B cell (primary cell): ENCODE data around the gene RIPOR1. TPM values are rescaled to one million over a fixed set of nuclear protein-coding genes. Genes with fewer than 3 reads are reported as not detected.

ENCODE experiments used
- ATAC-seq: fragments of 200-7000 bp; cut with Tn5 transposase; one replicate; pipeline ENCODE4 v1.10.0; 2021; ENCODE audit warnings: low read depth, mild to moderate bottlenecking, moderate number of reproducible peaks, moderate library complexity
- CTCF ChIA-PET: fragments of 350-600 bp; sonication (Branson Sonifier 250); formaldehyde crosslinking; loops from one replicate; lab custom pipeline; 2021; ENCODE audit warnings: antibody characterized with exemption, inconsistent platforms; lab: Charles Lee
- POLR2A ChIA-PET: fragments of 350-600 bp; sonication (Branson Sonifier 250); formaldehyde crosslinking; loops from one replicate; lab custom pipeline; 2021; ENCODE audit warnings: antibody characterized with exemption; lab: Charles Lee
- DNase-seq: peaks from one replicate; pipeline ENCODE4 v3.0.0; 2013
- H2AFZ ChIP-seq: 2 replicates; pipeline ENCODE4 v1.6.1; 2012; ENCODE audit warnings: mild to moderate bottlenecking, low read depth, low read length; ENCODE audit not compliant: insufficient read depth, poor library complexity, severe bottlenecking
- H3K27ac ChIP-seq, 2 donors: 1 replicate in 1 of 2; 2 replicates in 1 of 2; pipeline ENCODE4 v1.5.1; 2012 to 2013; ENCODE audit warnings: low read length in 2 of 2, mild to moderate bottlenecking in 2 of 2, moderate library complexity in 1 of 2
- H3K27me3 ChIP-seq, 4 experiments: fragments of 200-600 bp in 1 of 4; sonication (generic) in 1 of 4; replicated peaks in 1 of 4; 1 replicate in 2 of 4; 2 replicates in 2 of 4; pipeline versions ENCODE4 v1.6.1 to v1.7.0; 2013 to 2016; ENCODE audit warnings: low read length in 3 of 4, mild to moderate bottlenecking in 2 of 4, mixed read lengths in 1 of 4, moderate library complexity in 1 of 4; ENCODE audit not compliant: insufficient read depth in 4 of 4, control insufficient read depth in 3 of 4; ENCODE audit errors: control extremely low read depth in 1 of 4
- H3K36me3 ChIP-seq, 2 experiments: replicated peaks in 1 of 2; 1 replicate in 1 of 2; 2 replicates in 1 of 2; pipeline versions ENCODE4 v1.6.1 to v1.7.1; 2013; ENCODE audit warnings: low read length in 1 of 2; ENCODE audit not compliant: insufficient read depth in 2 of 2, control insufficient read depth in 1 of 2; ENCODE audit errors: control extremely low read depth in 1 of 2, extremely low read depth in 1 of 2
- H3K4me1 ChIP-seq, 2 donors: fragments of 200-600 bp in 1 of 2; sonication (generic) in 1 of 2; 1 replicate in 1 of 2; 2 replicates in 1 of 2; pipeline versions ENCODE4 v1.5.1 to v1.6.1; 2013 to 2017; ENCODE audit warnings: low read length in 2 of 2; ENCODE audit not compliant: control insufficient read depth in 2 of 2, insufficient read depth in 2 of 2
- H3K4me2 ChIP-seq: replicated peaks from 2 replicates; pipeline ENCODE3; 2012; ENCODE audit warnings: mild to moderate bottlenecking, low read depth, low read length; ENCODE audit not compliant: poor library complexity, severe bottlenecking
- H3K4me3 ChIP-seq, 5 experiments: fragments of 200-600 bp in 1 of 5; sonication (generic) in 1 of 5; 1 replicate in 3 of 5; 2 replicates in 2 of 5; pipeline versions ENCODE4 v1.5.1 to v1.7.0; 2011 to 2016; ENCODE audit warnings: low read length in 4 of 5, mild to moderate bottlenecking in 4 of 5, low read depth in 2 of 5, control low read depth in 1 of 5, moderate library complexity in 1 of 5; ENCODE audit not compliant: insufficient read depth in 1 of 5; ENCODE audit errors: control extremely low read depth in 1 of 5, extremely low read depth in 1 of 5
- H3K79me2 ChIP-seq: fragments of 200-600 bp; sonication (generic); one replicate; pipeline ENCODE4 v1.6.0; 2016; ENCODE audit warnings: low read length; ENCODE audit not compliant: control insufficient read depth, insufficient read depth
- H3K9ac ChIP-seq: fragments of 200-600 bp; sonication (generic); 2 replicates; pipeline ENCODE4 v1.6.1; 2017; ENCODE audit warnings: mild to moderate bottlenecking, low read length, moderate library complexity
- H3K9me3 ChIP-seq, 3 donors: one replicate each; pipeline versions ENCODE4 v1.6.1 to v1.7.1; 2013; ENCODE audit warnings: low read length in 2 of 3; ENCODE audit not compliant: control insufficient read depth in 2 of 3, insufficient read depth in 1 of 3; ENCODE audit errors: control extremely low read depth in 1 of 3
- H4K20me1 ChIP-seq: 2 replicates; pipeline ENCODE4 v1.6.0; 2012; ENCODE audit warnings: mild to moderate bottlenecking, low read length; ENCODE audit not compliant: insufficient read depth, control insufficient read depth, poor library complexity, severe bottlenecking
- H3K27ac Mint-ChIP-seq: one replicate; pipeline ENCODE4 v1.8.0; 2021; ENCODE audit warnings: mixed read lengths
- H3K27me3 Mint-ChIP-seq: one replicate; pipeline ENCODE4 v1.8.0; 2021; ENCODE audit warnings: mixed read lengths
- H3K4me1 Mint-ChIP-seq: one replicate; pipeline ENCODE4 v1.8.0; 2021; ENCODE audit warnings: mixed read lengths
- H3K4me3 Mint-ChIP-seq: one replicate; pipeline ENCODE4 v1.8.0; 2021; ENCODE audit warnings: mixed read lengths
- H3K9me3 Mint-ChIP-seq: one replicate; pipeline ENCODE4 v1.8.0; 2022; ENCODE audit warnings: mixed read lengths; ENCODE audit not compliant: insufficient read depth
- CTCF ChIP-seq: fragments of 200-600 bp; IDR thresholded peaks from one replicate; pipeline ENCODE4 v1.8.0; 2022; ENCODE audit warnings: antibody characterized with exemption, mild to moderate bottlenecking
- EZH2 ChIP-seq: IDR thresholded peaks from 2 replicates; pipeline ENCODE4 v1.6.1; 2012; ENCODE audit warnings: borderline replicate concordance, low read depth, mild to moderate bottlenecking, moderate library complexity, low read length; ENCODE audit not compliant: insufficient read depth, poor library complexity, severe bottlenecking
- WGBS: methylation state at CpG from one replicate; pipeline ENCODE4 v1.1.5; 2013; ENCODE audit warnings: missing lambda C conversion rate; ENCODE audit not compliant: insufficient coverage; 5-methylcytosine and 5-hydroxymethylcytosine counted together
- intact Hi-C: fragments of 100-400 bp; cut with micrococcal nuclease; formaldehyde crosslinking; loops from one replicate; pipeline ENCODE4 v1.10.0; 2022
- polyA plus RNA-seq: library from polyadenylated mRNA; depleted of rRNA; stranded (reverse); fragments of >200 nt; gene quantifications from 2 replicates; pipeline ENCODE4 v1.2.3, GENCODE V29; 2012
- total RNA-seq, 2 donors: library from RNA; stranded (reverse); fragments of 120-200 nt in 1 of 2; gene quantifications; 1 replicate in 1 of 2; 2 replicates in 1 of 2; pipeline versions ENCODE4 v1.2.3 to v1.2.4, GENCODE V29; 2013 to 2022

Gene RIPOR1
- total and polyA plus RNA-seq, 2 donors (not counting 1 experiment from before 2014, with no cell fraction given) = 124 to 363 TPM

GRCh38 chr16:67562526-67562917 is 33.9 kb downstream of the RIPOR1 start, which contains the start of gene CTCF:
CTCF (plus strand) TSS chr16:67562526; CDS start chr16:67610833, 48,307 bp downstream.
- Mint-ChIP-seq H3K4me1 (peaks cover 53% of the 10 kb centered on the region), H3K27me3 (no peaks in the 10 kb centered on the region), H3K27ac (peak within 1 kb of the TSS; percentile 95), H3K9me3 (no peaks in the 10 kb centered on the region), H3K4me3 (peak within 1 kb of the TSS; percentile 89)
- Histone ChIP-seq H3K36me3 (peaks cover 0 to 8% of the 10 kb centered on the region in 2 experiments), H2AFZ (peak within 1 kb of the TSS; percentile 87), H3K27ac (peak within 1 kb of the TSS; percentile 93 to 96), H3K4me1 (peaks cover 44 to 57% of the 10 kb centered on the region in 2 donors), H3K9me3 (no peaks in the 10 kb centered on the region), H3K4me2 (peak within 1 kb of the TSS; percentile 87), H4K20me1 (peaks cover 12% of the 10 kb centered on the region), H3K4me3 (peak within 1 kb of the TSS; percentile 76 to 97 (median 93)), H3K27me3 (no peaks in the 10 kb centered on the region), H3K79me2 (peaks cover 73% of the 10 kb centered on the region), H3K9ac (peak within 1 kb of the TSS; percentile 98)
- intact Hi-C loops = loop anchor here (1.0 to 5.0 kb wide), 10 partner anchors 15 to 375 kb away; partner anchors contain the start of genes ATP6V0D1, NUTF2, PSMB10 and RANBP10
- ChIA-PET CTCF (interaction anchor here (0.6 to 11.4 kb wide), 23 partner anchors 13 to 666 kb away, joined by 3 to 407 read pairs (median 6); partner anchors contain the start of genes ACD, ATP6V0D1, C16orf86 and CARMIL2), POLR2A (interaction anchor here (0.6 to 8.3 kb wide), 20 partner anchors 9 to 532 kb away, joined by 3 to 166 read pairs (median 5); partner anchors contain the start of genes ACD, ATP6V0D1, CARMIL2 and DPEP2)
- TF ChIP-seq EZH2 = no peak
- peak; percentile 71 for TF ChIP-seq CTCF
- DNase-seq (peak; percentile 96), ATAC-seq (peak; percentile 56)
- WGBS = under 1% methylated on average over 53 of the region's 62 CpGs
